Right atrium auricular region (tissue), 2 donors: ENCODE data around the gene ST7. TPM values are rescaled to one million over a fixed set of nuclear protein-coding genes. Genes with fewer than 3 reads are reported as not detected.

Experiments
- DNase-seq: peaks from one replicate; pipeline ENCODE4 v3.0.0-alpha.2; 2019; ENCODE audit warnings: low spot score
- H3K27ac ChIP-seq, 2 donors: fragments of 200-600 bp; sonication (generic); 1 replicate in 1 of 2; 2 replicates in 1 of 2; pipeline ENCODE4 v1.5.1; 2016 to 2019
- H3K27me3 ChIP-seq, 2 donors: fragments of 200-600 bp; sonication (generic); one replicate each; pipeline versions ENCODE4 v1.5.1 to v1.6.0; 2017 to 2019
- H3K36me3 ChIP-seq: fragments of 200-600 bp; sonication (generic); one replicate; pipeline ENCODE4 v1.5.1; 2016
- H3K4me1 ChIP-seq, 2 donors: fragments of 200-600 bp; sonication (generic); one replicate each; pipeline versions ENCODE4 v1.5.1 to v1.6.0; 2017 to 2019
- H3K4me3 ChIP-seq, 2 donors: fragments of 200-600 bp; sonication (generic); 1 replicate in 1 of 2; 2 replicates in 1 of 2; pipeline ENCODE4 v1.5.1; 2017 to 2019; ENCODE audit warnings: mild to moderate bottlenecking in 1 of 2, moderate library complexity in 1 of 2
- H3K9me3 ChIP-seq, 2 donors: fragments of 200-600 bp; sonication (generic); one replicate each; pipeline ENCODE4 v1.5.1; 2019
- total RNA-seq, 2 donors: library from RNA; depleted of rRNA; stranded (reverse); fragments of >200 nt; gene quantifications; one replicate each; pipeline ENCODE4 v1.1.0, GENCODE V29; 2016
- TF ChIP-seq, protein P1 (sequence below), 2 donors: fragments of 200-600 bp; sonication (generic); IDR thresholded peaks; one replicate each; pipeline ENCODE4 v1.5.1; 2019; ENCODE audit warnings: antibody characterized with exemption in 2 of 2

ST7 gene
- total RNA-seq, 2 donors from 2014 or later, result 45.4 to 48.1 TPM

DNA sequence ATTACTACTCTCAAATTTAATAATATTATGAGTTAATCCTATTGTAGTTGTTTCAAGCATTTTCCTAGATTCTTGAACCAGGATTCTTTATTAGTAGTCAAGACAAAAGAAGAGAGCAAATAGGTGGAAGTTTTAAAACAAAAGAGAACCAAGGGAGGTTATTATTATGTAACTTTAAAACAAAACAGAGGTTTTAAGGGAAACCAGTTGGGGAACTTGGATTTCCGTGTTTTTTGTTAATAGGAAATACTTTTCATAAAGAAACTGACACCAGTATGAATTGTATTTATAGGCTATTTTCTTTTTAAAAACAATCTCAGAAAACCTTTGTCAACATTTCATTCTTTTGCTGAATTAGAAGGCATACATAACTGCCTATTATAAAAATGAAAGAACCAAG, 185.7 kb downstream of the ST7 start:
- no peaks in the 10 kb centered on the region for H3K9me3 ChIP-seq
- no peak overlapping the region for H3K4me3 ChIP-seq
- no peaks in the 10 kb centered on the region for H3K27me3 ChIP-seq
- DNase-seq, result no peak
- H3K4me1 ChIP-seq, result peaks cover 0 to 5% of the 10 kb centered on the region in 2 donors
- H3K27ac ChIP-seq, result no peak overlapping the region
- H3K36me3 ChIP-seq, result peaks cover 29% of the 10 kb centered on the region
- TF ChIP-seq, protein P1, sequence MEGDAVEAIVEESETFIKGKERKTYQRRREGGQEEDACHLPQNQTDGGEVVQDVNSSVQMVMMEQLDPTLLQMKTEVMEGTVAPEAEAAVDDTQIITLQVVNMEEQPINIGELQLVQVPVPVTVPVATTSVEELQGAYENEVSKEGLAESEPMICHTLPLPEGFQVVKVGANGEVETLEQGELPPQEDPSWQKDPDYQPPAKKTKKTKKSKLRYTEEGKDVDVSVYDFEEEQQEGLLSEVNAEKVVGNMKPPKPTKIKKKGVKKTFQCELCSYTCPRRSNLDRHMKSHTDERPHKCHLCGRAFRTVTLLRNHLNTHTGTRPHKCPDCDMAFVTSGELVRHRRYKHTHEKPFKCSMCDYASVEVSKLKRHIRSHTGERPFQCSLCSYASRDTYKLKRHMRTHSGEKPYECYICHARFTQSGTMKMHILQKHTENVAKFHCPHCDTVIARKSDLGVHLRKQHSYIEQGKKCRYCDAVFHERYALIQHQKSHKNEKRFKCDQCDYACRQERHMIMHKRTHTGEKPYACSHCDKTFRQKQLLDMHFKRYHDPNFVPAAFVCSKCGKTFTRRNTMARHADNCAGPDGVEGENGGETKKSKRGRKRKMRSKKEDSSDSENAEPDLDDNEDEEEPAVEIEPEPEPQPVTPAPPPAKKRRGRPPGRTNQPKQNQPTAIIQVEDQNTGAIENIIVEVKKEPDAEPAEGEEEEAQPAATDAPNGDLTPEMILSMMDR (IDR thresholded peaks at IDR 0.05), result no peak

GRCh38 chr7:117139397-117139984, 186.2 kb downstream of the ST7 start:
- peaks cover 29% of the 10 kb centered on the region for H3K36me3 ChIP-seq
- H3K4me3 ChIP-seq, result no peak overlapping the region
- H3K27ac ChIP-seq, result no peak overlapping the region
- no peaks in the 10 kb centered on the region for H3K27me3 ChIP-seq
- H3K4me1 ChIP-seq, result peaks cover 0 to 5% of the 10 kb centered on the region in 2 donors
- TF ChIP-seq, protein P1 (IDR thresholded peaks at IDR 0.05), result no peak
- no peaks in the 10 kb centered on the region for H3K9me3 ChIP-seq
- DNase-seq, result no peak

DNA sequence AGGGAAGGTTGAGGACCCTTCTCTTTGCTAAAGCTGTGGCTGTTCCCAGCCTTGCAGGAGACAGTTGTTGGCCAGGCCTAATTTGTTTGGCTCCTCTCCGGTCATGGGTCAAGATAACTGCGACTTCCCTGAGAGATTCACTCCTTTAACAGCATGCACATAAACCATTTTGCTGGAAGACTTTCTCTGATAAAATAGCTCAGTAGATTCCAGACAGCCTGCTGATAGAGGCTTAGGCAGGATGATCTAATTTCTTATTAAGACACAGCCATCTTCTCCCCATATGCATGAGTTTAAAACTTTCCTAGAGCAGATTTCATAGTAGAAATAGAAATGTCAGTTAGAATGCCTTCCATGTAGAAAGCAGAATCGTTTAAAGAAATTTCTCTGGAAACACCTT, 187.6 kb downstream of the ST7 start:
- Histone ChIP-seq H3K4me3 (no peak overlapping the region), H3K27me3 (no peaks in the 10 kb centered on the region), H3K4me1 (no peaks in the 10 kb centered on the region), H3K9me3 (no peaks in the 10 kb centered on the region), H3K36me3 (peaks cover 25% of the 10 kb centered on the region), H3K27ac (no peak overlapping the region)
- DNase-seq, result no peak
- TF ChIP-seq, protein P1 (IDR thresholded peaks at IDR 0.05), result no peak

DNA sequence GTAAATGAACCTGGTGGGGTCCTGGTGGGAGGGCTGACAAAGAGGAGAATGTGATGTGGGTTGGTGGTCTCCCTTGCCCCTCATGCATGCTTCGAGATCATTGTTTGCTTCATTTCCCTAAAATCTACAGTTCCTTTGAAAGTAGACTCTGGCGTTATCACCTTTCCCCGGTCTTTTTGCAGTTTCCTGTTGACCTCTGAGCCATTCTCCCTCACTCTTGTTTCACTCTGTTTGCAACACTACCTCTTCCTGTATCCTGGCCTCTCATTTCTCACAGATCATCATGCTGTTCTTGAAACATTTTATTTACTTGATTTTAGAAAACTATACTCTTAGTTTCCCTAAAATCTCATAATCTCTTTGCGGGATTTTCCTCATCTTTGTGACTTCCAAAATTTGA, 189.8 kb downstream of the ST7 start:
- no peak overlapping the region for H3K27ac ChIP-seq
- no peaks in the 10 kb centered on the region for H3K27me3 ChIP-seq
- no peaks in the 10 kb centered on the region for H3K4me1 ChIP-seq
- DNase-seq, result no peak
- peaks cover 15% of the 10 kb centered on the region for H3K36me3 ChIP-seq
- H3K9me3 ChIP-seq, result no peaks in the 10 kb centered on the region
- no peak overlapping the region for H3K4me3 ChIP-seq
- TF ChIP-seq, protein P1 (IDR thresholded peaks at IDR 0.05), result no peak

DNA sequence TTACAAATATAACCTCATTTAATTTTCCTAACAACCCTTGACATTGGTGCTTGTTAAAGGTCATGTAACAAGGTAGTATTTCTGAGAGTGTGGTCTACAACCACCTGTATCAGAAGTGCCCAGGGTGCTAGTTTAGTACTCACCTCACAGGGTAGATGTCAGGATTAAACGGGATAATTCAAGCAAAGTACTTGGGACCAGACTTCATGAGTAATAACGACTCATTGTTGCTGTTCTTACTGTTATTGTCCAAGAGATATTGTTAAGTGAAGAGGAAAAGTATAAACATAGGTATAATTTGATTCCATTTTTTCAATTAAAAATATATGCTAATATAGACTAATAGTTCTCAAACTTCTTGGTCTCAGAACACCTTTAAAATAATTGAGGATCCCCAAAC, 190.3 kb downstream of the ST7 start:
- Histone ChIP-seq H3K9me3 (no peaks in the 10 kb centered on the region), H3K36me3 (peaks cover 15% of the 10 kb centered on the region), H3K27me3 (no peaks in the 10 kb centered on the region), H3K27ac (no peak overlapping the region), H3K4me3 (no peak overlapping the region), H3K4me1 (no peaks in the 10 kb centered on the region)
- DNase-seq, result no peak
- TF ChIP-seq, protein P1 (IDR thresholded peaks at IDR 0.05), result no peak

DNA sequence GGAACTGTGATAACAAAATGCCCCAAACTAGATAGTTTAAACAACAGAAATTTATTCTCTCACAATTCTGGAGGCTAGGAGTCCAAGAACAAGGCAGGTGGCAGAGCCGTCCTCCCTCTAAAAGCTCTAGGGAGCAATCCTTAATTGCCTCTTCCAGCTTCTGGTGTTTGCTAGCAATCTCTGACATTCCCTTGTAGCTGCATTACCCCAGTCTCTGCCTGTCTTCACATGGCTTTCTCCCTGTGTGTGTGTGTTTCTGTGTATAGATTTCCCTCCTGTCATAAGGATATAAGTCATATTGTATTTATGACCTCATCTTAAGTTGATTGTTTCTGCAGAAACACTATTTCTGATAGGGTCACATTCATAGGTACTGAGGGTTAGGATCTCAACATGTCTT, 192.0 kb downstream of the ST7 start:
- Histone ChIP-seq H3K36me3 (peaks cover 11% of the 10 kb centered on the region), H3K4me1 (no peaks in the 10 kb centered on the region), H3K4me3 (no peak overlapping the region), H3K9me3 (no peaks in the 10 kb centered on the region), H3K27me3 (no peaks in the 10 kb centered on the region), H3K27ac (no peak overlapping the region)
- TF ChIP-seq, protein P1 (IDR thresholded peaks at IDR 0.05), result no peak
- DNase-seq, result no peak
